H1 (cell line): ENCODE results near the gene EEF1AKMT2. TPM values are rescaled to one million over a fixed set of nuclear protein-coding genes. Genes with fewer than 3 reads are reported as not detected.

Source experiments
- CTCF ChIA-PET: fragments of 300-600 bp; sonication (Branson Sonifier 250); formaldehyde crosslinking; loops from one replicate; lab custom pipeline; 2021; ENCODE audit not compliant: partially characterized antibody; lab: Charles Lee
- POLR2A ChIA-PET: fragments of 300-600 bp; sonication (Branson Sonifier 250); formaldehyde crosslinking; loops from one replicate; lab custom pipeline; 2021; ENCODE audit warnings: inconsistent platforms; ENCODE audit not compliant: partially characterized antibody; lab: Charles Lee
- DNase-seq, 2 experiments: peaks; one replicate each; pipeline versions ENCODE4 v3.0.0 to v3.0.0-alpha.2; 2010 to 2022; ENCODE audit warnings: low spot score in 2 of 2, low read depth in 1 of 2, mixed read lengths in 1 of 2
- FAIRE-seq: peaks from 2 replicates; lab custom pipeline; 2011; peaks lifted over from hg19 to GRCh38; lab: Jason Lieb, UNC
- H2AFZ ChIP-seq: 2 replicates; pipeline ENCODE4 v1.8.1; 2012; ENCODE audit warnings: low read length, inconsistent platforms
- H2AK5ac ChIP-seq: 2 replicates; pipeline ENCODE4 v1.6.1; 2013; ENCODE audit warnings: low read depth, low read length
- H2BK120ac ChIP-seq: replicated peaks from 2 replicates; pipeline ENCODE3; 2013; ENCODE audit warnings: low read depth, low read length, inconsistent platforms
- H2BK12ac ChIP-seq: 2 replicates; pipeline ENCODE4 v1.6.1; 2013; ENCODE audit warnings: low read depth, low read length
- H2BK15ac ChIP-seq: 2 replicates; pipeline ENCODE4 v1.6.1; 2013; ENCODE audit warnings: low read length
- H2BK20ac ChIP-seq: 2 replicates; pipeline ENCODE4 v1.6.1; 2013; ENCODE audit warnings: low read length
- H2BK5ac ChIP-seq: 2 replicates; pipeline ENCODE4 v1.6.1; 2013; ENCODE audit warnings: low read depth, low read length
- H3K14ac ChIP-seq: 2 replicates; pipeline ENCODE4 v1.6.1; 2013; ENCODE audit warnings: inconsistent platforms; ENCODE audit not compliant: insufficient read length
- H3K18ac ChIP-seq: 2 replicates; pipeline ENCODE4 v1.6.1; 2013; ENCODE audit warnings: low read length; ENCODE audit errors: extremely low read depth
- H3K23ac ChIP-seq: 2 replicates; pipeline ENCODE4 v1.6.1; 2013; ENCODE audit warnings: inconsistent platforms; ENCODE audit not compliant: insufficient read length
- H3K23me2 ChIP-seq: 2 replicates; pipeline ENCODE4 v1.6.1; 2013; ENCODE audit warnings: low read depth, low read length
- H3K27ac ChIP-seq: 2 replicates; pipeline ENCODE4 v1.6.1; 2011; ENCODE audit warnings: low read depth, low read length, inconsistent platforms
- H3K27me3 ChIP-seq, 4 experiments: replicated peaks in 1 of 4; 1 replicate in 1 of 4; 2 replicates in 3 of 4; pipeline versions ENCODE4 v1.6.1 to v1.8.1; 2011 to 2013; ENCODE audit warnings: low read length in 3 of 4, mild to moderate bottlenecking in 3 of 4, inconsistent platforms in 2 of 4, mixed read lengths in 2 of 4, moderate library complexity in 1 of 4; ENCODE audit not compliant: control insufficient read depth in 3 of 4, insufficient read depth in 3 of 4; ENCODE audit errors: extremely low read depth in 1 of 4
- H3K36me3 ChIP-seq, 4 experiments: 2 replicates each; pipeline versions ENCODE4 v1.6.1 to v1.8.1; 2011 to 2013; ENCODE audit warnings: mild to moderate bottlenecking in 4 of 4, low read length in 3 of 4, moderate library complexity in 2 of 4, control low read depth in 1 of 4, inconsistent platforms in 1 of 4; ENCODE audit not compliant: insufficient read depth in 4 of 4, control insufficient read depth in 2 of 4
- H3K4ac ChIP-seq: replicated peaks from 2 replicates; pipeline ENCODE3; 2013; ENCODE audit warnings: low read length, low read depth, mixed read lengths, inconsistent platforms; ENCODE audit not compliant: insufficient read length
- H3K4me1 ChIP-seq, 4 experiments: replicated peaks in 1 of 4; 1 replicate in 1 of 4; 2 replicates in 3 of 4; pipeline versions ENCODE4 v1.6.1 to v1.8.1; 2011 to 2013; ENCODE audit warnings: low read length in 3 of 4, inconsistent platforms in 2 of 4, mixed read lengths in 1 of 4; ENCODE audit not compliant: insufficient read depth in 4 of 4, control insufficient read depth in 3 of 4
- H3K4me2 ChIP-seq, 2 experiments: 2 replicates each; pipeline versions ENCODE4 v1.6.1 to v1.8.1; 2011 to 2013; ENCODE audit warnings: low read depth in 2 of 2, low read length in 2 of 2, control low read depth in 1 of 2, inconsistent platforms in 1 of 2, mild to moderate bottlenecking in 1 of 2; ENCODE audit not compliant: insufficient read depth in 1 of 2
- H3K4me3 ChIP-seq, 4 experiments: fragments of 200-600, 300-600 bp in 1 of 4; sonication (generic), shearing (Covaris generic), sonication (Bioruptor Twin) in 1 of 4; 2 replicates each; pipeline versions ENCODE4 v1.5.1 to v1.8.1; 2011 to 2016; ENCODE audit warnings: low read length in 4 of 4, low read depth in 3 of 4, control low read depth in 2 of 4, inconsistent platforms in 2 of 4, mild to moderate bottlenecking in 2 of 4, mixed read lengths in 1 of 4, moderate library complexity in 1 of 4; ENCODE audit not compliant: insufficient read depth in 2 of 4; ENCODE audit errors: extremely low read depth in 1 of 4
- H3K56ac ChIP-seq: replicated peaks from 2 replicates; pipeline ENCODE3; 2013; ENCODE audit warnings: low read depth, mild to moderate bottlenecking, mixed read lengths, low read length, inconsistent platforms; ENCODE audit not compliant: insufficient read length
- H3K79me1 ChIP-seq: 2 replicates; pipeline ENCODE4 v1.6.1; 2013; ENCODE audit warnings: low read depth, low read length, control low read depth
- H3K79me2 ChIP-seq, 2 experiments: 2 replicates each; pipeline versions ENCODE4 v1.6.1 to v1.8.1; 2012 to 2013; ENCODE audit warnings: low read length in 2 of 2, mild to moderate bottlenecking in 2 of 2, inconsistent platforms in 1 of 2; ENCODE audit not compliant: insufficient read depth in 2 of 2, control insufficient read depth in 1 of 2
- H3K9ac ChIP-seq, 4 experiments: replicated peaks in 1 of 4; 1 replicate in 1 of 4; 2 replicates in 3 of 4; pipeline versions ENCODE4 v1.6.1 to v1.8.1; 2011 to 2013; ENCODE audit warnings: low read depth in 3 of 4, low read length in 3 of 4, control low read depth in 2 of 4, mild to moderate bottlenecking in 2 of 4, moderate library complexity in 2 of 4, inconsistent platforms in 1 of 4; ENCODE audit errors: extremely low read depth in 1 of 4
- H3K9me3 ChIP-seq, 2 experiments: 2 replicates each; pipeline versions ENCODE4 v1.6.1 to v1.8.1; 2012 to 2013; ENCODE audit warnings: mild to moderate bottlenecking in 2 of 2, moderate library complexity in 2 of 2, control low read depth in 1 of 2, inconsistent platforms in 1 of 2, low read depth in 1 of 2, low read length in 1 of 2, mixed read lengths in 1 of 2; ENCODE audit not compliant: insufficient read depth in 2 of 2
- H4K20me1 ChIP-seq, 2 experiments: replicated peaks in 1 of 2; 2 replicates each; pipeline versions ENCODE3 to v1.8.1; 2011 to 2013; ENCODE audit warnings: inconsistent platforms in 2 of 2, low read length in 2 of 2, mild to moderate bottlenecking in 1 of 2; ENCODE audit not compliant: insufficient read depth in 2 of 2, control insufficient read depth in 1 of 2
- H4K5ac ChIP-seq: 2 replicates; pipeline ENCODE4 v1.6.1; 2013; ENCODE audit warnings: low read length, low read depth, mixed read lengths, inconsistent platforms; ENCODE audit not compliant: insufficient read length
- H4K8ac ChIP-seq: 2 replicates; pipeline ENCODE4 v1.8.0; 2013; ENCODE audit warnings: mild to moderate bottlenecking, moderate library complexity, low read length, inconsistent platforms; ENCODE audit not compliant: insufficient read depth; ENCODE audit errors: extremely low read depth
- H4K91ac ChIP-seq: replicated peaks from 2 replicates; pipeline ENCODE3; 2013; ENCODE audit warnings: low read length, mixed read lengths, inconsistent platforms; ENCODE audit not compliant: insufficient read length
- CEBPB ChIP-seq: IDR thresholded peaks from 2 replicates; pipeline ENCODE4 v1.6.1; 2012; ENCODE audit warnings: low read depth, low read length
- EP300 ChIP-seq, 2 experiments: IDR thresholded peaks; 1 replicate in 1 of 2; 2 replicates in 1 of 2; pipeline ENCODE4 v1.6.1; 2011 to 2012; ENCODE audit warnings: low read depth in 2 of 2, low read length in 2 of 2, mild to moderate bottlenecking in 2 of 2, borderline replicate concordance in 1 of 2, inconsistent platforms in 1 of 2, moderate library complexity in 1 of 2
- FOSL1 ChIP-seq: IDR thresholded peaks from 2 replicates; pipeline ENCODE4 v1.6.1; 2011; ENCODE audit warnings: mild to moderate bottlenecking, low read depth, low read length, moderate library complexity; ENCODE audit not compliant: insufficient read depth
- JUN ChIP-seq: IDR thresholded peaks from 2 replicates; pipeline ENCODE4 v1.6.1; 2011; ENCODE audit warnings: low read depth, mild to moderate bottlenecking, improper control_type of control experiment, low read length
- JUND ChIP-seq: IDR thresholded peaks from 2 replicates; pipeline ENCODE4 v1.6.1; 2011; ENCODE audit warnings: mild to moderate bottlenecking, improper control_type of control experiment, low read length
- KDM1A ChIP-seq: fragments of 200-600, 300-600 bp; sonication (generic); IDR thresholded peaks from 2 replicates; pipeline ENCODE4 v1.7.1; 2016; ENCODE audit warnings: mild to moderate bottlenecking, low read length, borderline replicate concordance
- POLR2AphosphoS5 ChIP-seq: IDR thresholded peaks from 2 replicates; pipeline ENCODE4 v1.6.1; 2011; ENCODE audit warnings: low read depth, low read length
- POU5F1 ChIP-seq: IDR thresholded peaks from 2 replicates; pipeline ENCODE4 v1.6.1; 2011; ENCODE audit warnings: low read depth, mild to moderate bottlenecking, low read length, moderate library complexity
- RFX5 ChIP-seq: IDR thresholded peaks from 2 replicates; pipeline ENCODE4 v1.6.1; 2011; ENCODE audit warnings: low read depth, low read length, improper control_type of control experiment, borderline replicate concordance
- SP2 ChIP-seq: IDR thresholded peaks from 2 replicates; pipeline ENCODE4 v1.6.1; 2012; ENCODE audit warnings: mild to moderate bottlenecking, low read length, inconsistent platforms
- SUZ12 ChIP-seq: fragments of 200-600 bp; sonication (generic); IDR thresholded peaks from 2 replicates; pipeline ENCODE4 v1.6.1; 2012; ENCODE audit warnings: mild to moderate bottlenecking, inconsistent platforms, low read length, moderate library complexity, mixed read lengths
- TCF12 ChIP-seq: IDR thresholded peaks from 2 replicates; pipeline ENCODE4 v1.6.1; 2011; ENCODE audit warnings: low read depth, mild to moderate bottlenecking, low read length
- ZNF274 ChIP-seq: IDR thresholded peaks from 2 replicates; pipeline ENCODE4 v1.7.0; 2012; ENCODE audit warnings: low read length, borderline replicate concordance; ENCODE audit errors: extremely low read depth
- WGBS, 2 experiments: shearing (Covaris generic) in 1 of 2; methylation state at CpG; one replicate each; pipeline versions ENCODE4 v1.1.6 to v1.1.7; 2013 to 2015; ENCODE audit warnings: low lambda C conversion rate in 2 of 2, mixed read lengths in 2 of 2, inconsistent platforms in 1 of 2, low coverage in 1 of 2, missing lambda C conversion rate in 1 of 2; ENCODE audit not compliant: insufficient replicate concordance in 2 of 2, insufficient coverage in 1 of 2, insufficient read length in 1 of 2; ENCODE audit errors: extremely low coverage in 1 of 2, missing lambda C conversion rate in 1 of 2; 5-methylcytosine and 5-hydroxymethylcytosine counted together
- polyA plus RNA-seq, 7 experiments: library from polyadenylated mRNA; depleted of rRNA in 3 of 7; stranded (reverse) in 5 of 7; unstranded in 2 of 7; fragments of >200 nt in 5 of 7; fragments of 200-250 nt in 2 of 7; gene quantifications; 1 replicate in 5 of 7; 2 replicates in 1 of 7; 4 replicates in 1 of 7; pipeline versions ENCODE4 v1.2.1 to v1.2.3, GENCODE V29; 2011 to 2013; ENCODE audit warnings: missing spikeins in 2 of 7, mixed read lengths in 2 of 7
- total RNA-seq: library from RNA; stranded (reverse); fragmentation: NEBNext Ultra II Directional; extraction: Animal tissue kit (Norgen Biotek cat#: 25700); gene quantifications from 2 replicates; pipeline ENCODE4 v1.2.1, GENCODE V29; 2021
- TF ChIP-seq, protein P1 (sequence below): IDR thresholded peaks from 2 replicates; pipeline ENCODE4 v1.6.1; 2011; ENCODE audit warnings: low read depth, mild to moderate bottlenecking, low read length; ENCODE audit not compliant: insufficient read depth

Gene EEF1AKMT2
- total and polyA plus RNA-seq, 2 of the 8 experiments (the other 6 are each of a cell fraction or from before 2014, with no cell fraction given): 9.8 to 26.8 TPM

- no peaks in the 10 kb centered on the region for H3K79me1 ChIP-seq
- no peak overlapping the region for H2BK5ac ChIP-seq
- no peak overlapping the region for H3K4me2 ChIP-seq
- H2BK120ac ChIP-seq: no peak overlapping the region
- no peak overlapping the region for H3K14ac ChIP-seq
- no peak overlapping the region for H3K23ac ChIP-seq
- DNase-seq: no peak
- no peak overlapping the region for H3K4me3 ChIP-seq
- no peaks in the 10 kb centered on the region; a peak in 1 of 8 replicates for H3K36me3 ChIP-seq
- no peak overlapping the region for H4K5ac ChIP-seq
- H4K8ac ChIP-seq: no peak overlapping the region
- no peak overlapping the region for H3K9ac ChIP-seq
- H3K4ac ChIP-seq: no peak overlapping the region
- H3K56ac ChIP-seq: no peak overlapping the region
- H3K9me3 ChIP-seq: no peaks in the 10 kb centered on the region
- no peak overlapping the region for H4K91ac ChIP-seq
- no peak overlapping the region for H2BK20ac ChIP-seq
- no peak overlapping the region for H3K18ac ChIP-seq
- no peak overlapping the region for H2BK12ac ChIP-seq
- H3K27ac ChIP-seq: no peak overlapping the region
- H3K4me1 ChIP-seq: peaks cover 0 to 3% (median 2%) of the 10 kb centered on the region in 4 experiments; a peak in 5 of 7 replicates
- peaks cover 0 to 5% (median 3%) of the 10 kb centered on the region in 4 experiments; a peak in 3 of 7 replicates for H3K27me3 ChIP-seq
- H2AFZ ChIP-seq: no peak overlapping the region
- peaks cover 0 to 2% of the 10 kb centered on the region in 2 experiments for H4K20me1 ChIP-seq
- ChIA-PET CTCF (interaction anchor here (1.0 to 4.1 kb wide), 8 partner anchors 9 to 359 kb away, joined by 3 to 15 read pairs (median 3); no protein-coding TSS in a partner anchor), POLR2A (interaction anchor here (1.0 kb wide), 1 partner anchor 43 kb away, joined by 5 read pairs; the partner anchor contains the start of gene EEF1AKMT2)
- no peak overlapping the region for H2BK15ac ChIP-seq
- H3K23me2 ChIP-seq: peaks cover 6% of the 10 kb centered on the region
- FAIRE-seq: peak; percentile 28
- no peaks in the 10 kb centered on the region for H3K79me2 ChIP-seq
- no peak overlapping the region for H2AK5ac ChIP-seq
- WGBS, 2 experiments: 93% methylated on average over 3 of the region's 3 CpGs; no CpG with 5 or more reads in 1 of the 2 experiments
- TF ChIP-seq, protein P1, sequence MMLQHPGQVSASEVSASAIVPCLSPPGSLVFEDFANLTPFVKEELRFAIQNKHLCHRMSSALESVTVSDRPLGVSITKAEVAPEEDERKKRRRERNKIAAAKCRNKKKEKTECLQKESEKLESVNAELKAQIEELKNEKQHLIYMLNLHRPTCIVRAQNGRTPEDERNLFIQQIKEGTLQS: no peak
- no peak for TF ChIP-seq RFX5
- TF ChIP-seq POLR2AphosphoS5: no peak
- no peak for TF ChIP-seq SUZ12
- TF ChIP-seq SP2: no peak
- no peak for TF ChIP-seq ZNF274
- TF ChIP-seq JUND: no peak
- TF ChIP-seq JUN: no peak
- no peak for TF ChIP-seq EP300 (IDR thresholded peaks at IDR 0.05; ENCODE audit: borderline replicate concordance in 1 of 2, low read depth in 2 of 2, low read length in 2 of 2)
- no peak for TF ChIP-seq KDM1A
- no peak for TF ChIP-seq FOSL1
- TF ChIP-seq TCF12: no peak
- TF ChIP-seq CEBPB: no peak
- TF ChIP-seq POU5F1: no peak
Observed at GRCh38 chr10:124748166-124748565, 43.5 kb downstream of the EEF1AKMT2 start.
